IPS-15b (cell line): Measurements from ENCODE around the gene SPINK4.

Source experiments
- H3K27me3 ChIP-seq: one replicate; pipeline ENCODE4 v1.6.1; 2013; ENCODE audit warnings: low read length; ENCODE audit not compliant: control insufficient read depth, insufficient read depth
- H3K36me3 ChIP-seq: one replicate; pipeline ENCODE4 v1.6.1; 2013; ENCODE audit warnings: low read length; ENCODE audit not compliant: control insufficient read depth, insufficient read depth
- H3K4me1 ChIP-seq: one replicate; pipeline ENCODE4 v1.6.1; 2013; ENCODE audit warnings: mild to moderate bottlenecking, low read length; ENCODE audit not compliant: control insufficient read depth, insufficient read depth
- H3K4me3 ChIP-seq: one replicate; pipeline ENCODE4 v1.5.1; 2013; ENCODE audit warnings: low read depth, low read length
- H3K9ac ChIP-seq: one replicate; pipeline ENCODE4 v1.6.1; 2013; ENCODE audit warnings: low read depth, mild to moderate bottlenecking, low read length
- H3K9me3 ChIP-seq: one replicate; pipeline ENCODE4 v1.6.1; 2013; ENCODE audit warnings: mild to moderate bottlenecking, low read length; ENCODE audit not compliant: control insufficient read depth, insufficient read depth

Gene SPINK4

DNA sequence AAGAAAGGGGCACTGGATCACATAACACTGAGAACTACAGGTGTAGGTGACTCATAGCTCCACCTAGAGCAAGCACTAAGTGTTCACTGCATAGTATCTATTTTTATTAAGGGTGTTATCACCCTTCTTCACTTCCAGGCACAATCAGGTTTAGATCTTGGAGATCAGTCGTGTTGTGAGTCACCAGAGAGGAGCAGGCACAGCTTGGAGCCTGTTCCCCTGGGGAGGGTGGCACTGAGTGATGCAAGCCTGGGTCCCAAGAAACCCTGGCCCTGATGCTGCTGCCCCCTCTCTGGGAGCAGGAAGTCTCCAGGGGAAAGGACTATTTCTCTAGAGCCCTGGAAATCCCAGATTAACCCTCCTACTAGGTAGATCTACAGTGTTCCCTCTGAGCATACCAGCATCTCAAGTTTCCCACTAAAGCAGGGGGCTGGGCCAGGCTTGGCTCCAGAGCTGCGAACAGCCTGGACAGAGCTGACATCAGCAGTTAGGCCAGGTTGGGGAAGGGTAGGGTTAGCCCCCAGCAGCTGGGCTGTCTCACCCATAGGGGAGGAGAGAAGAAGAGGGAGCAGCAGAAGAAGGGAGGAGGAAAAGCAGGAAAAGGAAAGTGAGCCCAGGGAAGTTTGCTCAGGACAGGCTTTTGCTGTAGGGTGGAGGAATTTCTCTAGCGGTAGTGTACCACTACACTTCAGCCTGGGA lies 28.1 kb upstream of the SPINK4 start:
- no peaks in the 10 kb centered on the region for H3K36me3 ChIP-seq
- H3K27me3 ChIP-seq = no peaks in the 10 kb centered on the region
- H3K9me3 ChIP-seq = no peaks in the 10 kb centered on the region
- H3K9ac ChIP-seq = no peak overlapping the region
- no peak overlapping the region for H3K4me3 ChIP-seq
- no peaks in the 10 kb centered on the region for H3K4me1 ChIP-seq

DNA sequence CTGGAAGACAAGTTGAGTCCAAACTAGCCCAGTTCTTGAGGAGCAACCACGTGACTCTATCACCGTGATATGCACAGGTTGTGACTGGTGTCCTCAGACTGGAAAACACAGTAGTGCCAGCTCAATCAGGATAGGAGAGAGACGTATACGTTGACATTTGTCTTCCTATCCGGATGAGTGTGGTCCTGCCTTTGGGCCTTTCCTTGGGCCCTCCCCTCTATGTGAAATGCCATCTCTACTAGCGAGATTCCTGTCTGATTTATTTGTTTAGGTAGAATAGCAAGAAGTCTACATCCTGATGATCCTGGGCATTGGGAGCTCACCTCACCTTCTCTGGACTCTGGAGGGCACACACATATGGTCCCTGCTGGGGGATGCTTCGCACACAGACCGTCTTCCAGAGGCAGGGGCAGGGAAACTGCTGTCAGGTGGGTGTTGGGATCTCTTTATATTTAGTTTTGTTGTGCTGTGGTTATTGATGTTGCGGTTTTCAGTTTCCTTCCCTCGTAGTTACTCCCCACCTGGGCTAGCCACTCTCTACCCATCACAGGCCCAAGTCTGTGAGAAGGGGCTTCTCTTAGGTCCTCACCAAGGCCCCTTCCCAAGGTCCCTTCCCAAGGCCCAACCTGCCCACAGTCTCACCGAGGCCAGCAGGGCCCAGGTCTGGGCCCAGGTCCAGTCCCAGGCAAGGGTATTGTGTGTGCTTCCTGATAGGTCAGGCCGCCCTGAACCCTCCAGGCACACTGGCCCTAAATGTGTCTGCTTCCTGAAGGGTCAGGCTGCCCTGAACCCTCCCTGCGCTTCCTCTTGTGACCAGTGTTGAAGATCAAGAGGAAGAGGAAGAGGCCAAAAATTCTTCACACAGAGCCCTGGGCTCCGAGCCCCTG lies 19.0 kb upstream of the SPINK4 start:
- H3K36me3 ChIP-seq = no peaks in the 10 kb centered on the region
- H3K9ac ChIP-seq = no peak overlapping the region
- no peaks in the 10 kb centered on the region for H3K9me3 ChIP-seq
- no peaks in the 10 kb centered on the region for H3K27me3 ChIP-seq
- no peak overlapping the region for H3K4me3 ChIP-seq
- no peaks in the 10 kb centered on the region for H3K4me1 ChIP-seq

DNA sequence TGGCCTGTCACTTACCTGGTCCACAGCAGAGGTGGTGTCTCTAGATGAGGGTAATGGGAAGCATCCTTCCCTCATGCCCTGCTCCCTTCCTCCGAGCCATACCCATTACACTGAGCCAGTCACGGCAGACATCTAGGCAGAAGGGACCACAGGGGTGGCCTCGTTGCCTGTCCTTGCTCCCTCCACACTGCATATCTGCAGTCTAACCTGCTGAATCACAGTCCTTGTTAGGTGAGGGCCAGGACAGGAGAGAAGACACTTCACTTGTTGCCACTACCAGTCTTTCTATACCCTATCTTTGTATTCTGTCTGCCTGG lies 18.4 kb upstream of the SPINK4 start:
- Histone ChIP-seq H3K4me3 (no peak overlapping the region), H3K9ac (no peak overlapping the region), H3K4me1 (no peaks in the 10 kb centered on the region)

DNA sequence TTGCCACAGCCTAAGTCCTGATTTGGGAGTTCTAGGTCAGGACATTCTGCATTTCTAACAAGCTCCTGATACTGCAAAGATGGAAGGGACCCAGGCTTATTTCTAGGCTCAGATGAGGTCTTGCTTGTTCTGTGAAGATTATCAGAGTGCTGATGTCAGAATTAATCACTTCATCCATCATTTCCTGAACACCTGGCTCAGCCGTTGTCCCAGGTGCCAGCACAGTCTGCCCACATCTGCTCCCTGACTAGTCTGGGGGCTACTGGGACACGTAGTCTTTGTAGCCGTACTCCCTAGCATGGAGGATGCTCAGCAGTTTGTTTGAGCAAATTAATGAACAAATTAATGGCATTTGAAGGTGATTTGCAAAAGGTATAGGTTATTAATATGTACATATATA lies 17.9 kb upstream of the SPINK4 start:
- no peaks in the 10 kb centered on the region for H3K9me3 ChIP-seq
- no peaks in the 10 kb centered on the region for H3K27me3 ChIP-seq
- no peak overlapping the region for H3K9ac ChIP-seq
- no peaks in the 10 kb centered on the region for H3K36me3 ChIP-seq
- H3K4me1 ChIP-seq = no peaks in the 10 kb centered on the region
- H3K4me3 ChIP-seq = no peak overlapping the region

More for the DNA sequence above, 18.4 kb upstream of the SPINK4 start:
- no peaks in the 10 kb centered on the region for H3K27me3 ChIP-seq
- no peaks in the 10 kb centered on the region for H3K36me3 ChIP-seq
- no peaks in the 10 kb centered on the region for H3K9me3 ChIP-seq

DNA sequence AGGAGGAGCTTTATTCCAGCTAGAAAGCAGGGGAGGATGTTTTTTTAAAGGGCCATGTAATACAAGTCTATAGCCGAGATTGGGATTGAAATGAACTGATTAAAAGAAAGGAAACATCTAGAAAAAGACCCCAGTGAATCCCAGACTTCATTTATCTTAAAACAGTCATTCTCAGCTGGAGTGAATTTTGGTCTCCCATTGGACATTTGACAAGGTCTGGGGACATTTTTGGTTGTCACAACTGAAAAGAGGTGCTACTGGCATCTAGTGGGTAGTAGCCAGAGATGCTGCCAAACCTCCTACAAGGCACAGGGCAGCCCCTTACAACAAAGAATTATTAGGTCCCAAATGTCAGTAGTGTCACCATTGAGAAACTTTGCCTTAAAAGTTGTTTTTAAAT lies 16.3 kb upstream of the SPINK4 start:
- no peak overlapping the region for H3K9ac ChIP-seq
- no peaks in the 10 kb centered on the region for H3K36me3 ChIP-seq

DNA sequence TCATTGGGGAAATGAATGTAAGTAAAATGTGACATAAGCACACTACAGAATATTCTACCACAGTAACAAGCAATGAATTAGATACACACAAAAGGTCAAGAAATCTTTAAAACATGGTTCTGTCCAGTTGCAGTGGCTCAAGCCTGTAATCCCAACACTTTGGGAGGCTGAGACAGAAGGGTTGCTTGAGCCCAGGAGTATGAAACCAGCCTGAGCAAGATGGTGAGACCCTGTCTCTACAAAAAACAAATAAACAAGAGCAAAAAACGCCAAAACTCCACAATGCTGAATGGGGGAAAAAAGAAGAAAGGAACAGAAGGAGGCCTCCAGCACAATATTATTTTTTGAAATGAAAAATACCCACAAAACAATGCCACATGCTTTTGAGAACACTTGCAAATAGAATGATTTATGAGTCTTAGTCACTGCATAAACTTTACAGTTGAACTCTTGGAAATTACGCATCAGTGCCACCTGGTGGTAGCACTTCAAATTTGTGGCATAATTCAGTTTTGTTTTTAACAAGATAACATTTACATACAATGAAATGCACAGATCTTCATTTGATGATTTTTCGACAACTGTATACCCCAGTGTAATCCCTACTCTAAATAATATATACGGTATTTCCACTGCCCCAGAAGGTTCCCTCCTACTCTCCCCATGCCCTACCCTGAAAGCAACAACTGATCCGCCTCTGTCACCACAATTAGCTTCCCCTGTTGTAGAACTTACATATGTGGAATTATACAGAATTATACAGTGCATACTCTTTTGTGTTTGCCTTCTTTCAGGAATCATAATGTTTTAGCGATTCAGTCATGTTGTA lies 14.4 kb upstream of the SPINK4 start:
- Histone ChIP-seq H3K27me3 (no peaks in the 10 kb centered on the region), H3K9me3 (no peaks in the 10 kb centered on the region), H3K36me3 (no peaks in the 10 kb centered on the region), H3K4me1 (no peaks in the 10 kb centered on the region), H3K9ac (no peak overlapping the region), H3K4me3 (no peak overlapping the region)

More for the DNA sequence above, 16.3 kb upstream of the SPINK4 start:
- Histone ChIP-seq H3K4me1 (no peaks in the 10 kb centered on the region), H3K27me3 (no peaks in the 10 kb centered on the region), H3K4me3 (no peak overlapping the region), H3K9me3 (no peaks in the 10 kb centered on the region)

DNA sequence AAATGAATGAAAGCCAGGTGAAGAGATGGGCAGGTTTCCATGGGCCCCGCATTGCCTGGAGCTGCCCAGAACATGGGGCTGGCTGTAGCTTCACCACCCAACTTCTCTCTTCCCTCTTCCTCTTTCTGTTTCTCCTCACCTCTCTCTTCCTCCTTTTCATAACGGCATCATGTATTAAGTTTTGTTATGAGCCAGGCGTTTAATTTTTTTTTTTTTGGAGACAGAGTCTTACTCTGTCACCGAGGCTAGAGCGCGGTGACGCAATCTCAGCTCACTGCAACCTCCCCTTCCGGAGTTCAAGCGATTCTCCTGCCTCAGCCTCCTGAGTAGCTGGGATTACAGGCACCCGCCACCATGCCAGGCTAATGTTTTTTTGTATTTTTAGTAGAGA lies 13.0 kb upstream of the SPINK4 start:
- H3K36me3 ChIP-seq = no peaks in the 10 kb centered on the region
- no peaks in the 10 kb centered on the region for H3K4me1 ChIP-seq
- H3K4me3 ChIP-seq = no peak overlapping the region
- H3K27me3 ChIP-seq = no peaks in the 10 kb centered on the region
- no peaks in the 10 kb centered on the region for H3K9me3 ChIP-seq
- no peak overlapping the region for H3K9ac ChIP-seq

DNA sequence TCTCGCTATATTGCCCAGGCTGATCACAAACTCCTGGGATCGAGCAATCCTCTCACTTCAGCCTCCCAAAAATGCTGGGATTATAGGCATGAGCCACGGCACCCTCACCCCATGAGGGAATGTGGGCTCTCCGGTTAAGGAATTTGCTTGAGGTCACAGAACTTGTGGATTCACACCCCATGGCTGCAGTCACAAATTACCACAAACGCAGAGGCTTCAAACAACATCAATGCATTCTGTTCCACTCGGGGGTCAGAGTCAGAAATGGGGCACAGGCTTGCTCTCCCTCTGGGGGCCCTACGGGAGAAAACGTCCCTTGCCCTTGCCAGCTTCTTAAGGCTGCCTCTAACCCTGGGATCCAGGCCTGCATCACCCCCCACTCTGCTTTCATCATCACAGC lies 12.2 kb upstream of the SPINK4 start:
- no peak overlapping the region for H3K4me3 ChIP-seq
- no peaks in the 10 kb centered on the region for H3K36me3 ChIP-seq
- no peaks in the 10 kb centered on the region for H3K9me3 ChIP-seq
- no peaks in the 10 kb centered on the region for H3K4me1 ChIP-seq
- no peak overlapping the region for H3K9ac ChIP-seq
- H3K27me3 ChIP-seq = no peaks in the 10 kb centered on the region

DNA sequence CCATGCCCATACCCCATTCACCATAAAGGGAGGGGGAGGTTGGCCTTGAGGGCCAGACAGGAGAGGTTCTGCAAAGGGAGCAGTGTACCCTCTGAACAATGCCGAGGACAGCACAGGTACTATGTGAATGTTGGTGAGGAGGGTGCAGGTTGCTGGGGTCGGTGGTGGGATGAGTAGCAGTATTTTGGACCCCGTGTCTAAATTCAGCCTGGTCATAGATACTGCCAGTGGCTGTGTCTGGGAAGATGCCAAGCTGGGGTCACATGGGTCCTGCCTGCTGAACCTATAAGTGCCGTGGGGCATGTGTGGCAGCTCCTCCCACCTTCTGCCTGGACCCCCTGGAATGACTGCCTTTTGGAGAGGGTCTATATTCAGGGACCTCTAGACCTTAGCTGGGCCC lies 11.4 kb upstream of the SPINK4 start:
- Histone ChIP-seq H3K4me1 (no peaks in the 10 kb centered on the region), H3K9me3 (no peaks in the 10 kb centered on the region), H3K9ac (no peak overlapping the region), H3K36me3 (no peaks in the 10 kb centered on the region), H3K4me3 (no peak overlapping the region), H3K27me3 (no peaks in the 10 kb centered on the region)

DNA sequence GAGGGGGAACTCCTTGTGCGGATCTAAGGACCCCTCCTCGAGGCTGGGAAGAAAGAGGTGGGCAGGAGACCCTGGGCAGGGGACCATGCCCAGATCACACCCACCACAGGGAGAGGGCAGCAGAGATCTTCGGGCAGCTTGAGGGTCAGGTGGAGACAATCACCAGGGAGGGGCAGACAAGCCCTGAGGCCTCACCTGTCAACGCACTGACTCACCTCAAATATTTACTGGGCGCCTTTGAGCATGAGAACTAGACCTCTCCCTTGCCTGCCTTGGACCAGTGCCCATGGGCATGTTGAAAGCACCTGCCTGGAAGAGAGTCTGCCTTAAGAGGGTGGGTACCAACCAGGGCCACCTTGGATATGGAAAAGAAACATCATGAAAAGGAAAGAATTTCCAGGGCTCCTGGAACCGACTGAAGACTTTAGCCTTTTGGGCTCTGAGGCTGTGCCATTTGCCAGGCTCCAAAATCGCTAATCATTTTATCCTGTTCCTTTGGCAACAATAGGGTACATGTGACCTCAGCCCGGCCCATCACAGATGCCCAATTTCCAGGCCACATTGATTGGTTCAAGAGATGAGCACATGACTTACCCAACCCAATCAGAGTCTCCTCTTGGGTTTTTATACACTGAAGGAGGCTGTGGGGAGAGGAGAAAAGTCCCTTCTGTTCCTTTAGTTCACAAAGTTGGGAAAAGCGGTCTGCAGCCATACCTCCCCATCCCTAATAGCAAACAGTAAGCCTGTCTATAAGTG lies 10.4 kb upstream of the SPINK4 start:
- no peaks in the 10 kb centered on the region for H3K36me3 ChIP-seq
- H3K27me3 ChIP-seq = no peaks in the 10 kb centered on the region
- H3K9ac ChIP-seq = no peak overlapping the region
- no peaks in the 10 kb centered on the region for H3K9me3 ChIP-seq
- H3K4me3 ChIP-seq = no peak overlapping the region
- no peaks in the 10 kb centered on the region for H3K4me1 ChIP-seq
